Vagina (tissue), 2 donors: ENCODE results near the gene TEDC1. TPM values are rescaled to one million over a fixed set of nuclear protein-coding genes. Genes with fewer than 3 reads are reported as not detected.

ENCODE experiments used
- DNase-seq, 2 donors: peaks; one replicate each; pipeline ENCODE4 v3.0.0-alpha.2; 2017; ENCODE audit errors: extremely low spot score in 2 of 2
- H3K27ac ChIP-seq: fragments of 200-600 bp; sonication (generic); one replicate; pipeline ENCODE4 v1.5.1; 2019
- H3K27me3 ChIP-seq: fragments of 200-600 bp; sonication (generic); one replicate; pipeline ENCODE4 v1.5.1; 2019
- H3K36me3 ChIP-seq, 2 donors: fragments of 200-600 bp; sonication (generic); one replicate each; pipeline ENCODE4 v1.5.1; 2017 to 2019
- H3K4me1 ChIP-seq: fragments of 200-600 bp; sonication (generic); one replicate; pipeline ENCODE4 v1.5.1; 2019
- H3K4me3 ChIP-seq, 2 donors: fragments of 200-600 bp; sonication (generic); 1 replicate in 1 of 2; 2 replicates in 1 of 2; pipeline ENCODE4 v1.5.1; 2016 to 2019
- H3K9me3 ChIP-seq: fragments of 200-600 bp; sonication (generic); one replicate; pipeline ENCODE4 v1.5.1; 2019
- POLR2A ChIP-seq, 2 donors: fragments of 450-650 bp; IDR thresholded peaks; one replicate each; pipeline ENCODE4 v1.6.1; 2017; ENCODE audit warnings: antibody characterized with exemption in 2 of 2, mild to moderate bottlenecking in 2 of 2, moderate library complexity in 2 of 2
- POLR2AphosphoS5 ChIP-seq, 2 donors: sonication (generic); formaldehyde crosslinking; IDR thresholded peaks; one replicate each; pipeline ENCODE4 v1.9.0; 2017; ENCODE audit warnings: antibody characterized with exemption in 2 of 2, mild to moderate bottlenecking in 2 of 2, low read depth in 1 of 2; ENCODE audit not compliant: insufficient read depth in 1 of 2
- intact Hi-C: fragments of 100-400 bp; cut with DNase I; formaldehyde crosslinking; loops from one replicate; pipeline ENCODE4 v1.15.1; 2023
- total RNA-seq: library from RNA; depleted of rRNA; stranded (reverse); fragments of >200 nt; gene quantifications from one replicate; pipeline ENCODE4 v1.2.3, GENCODE V29; 2016
- TF ChIP-seq, protein P1 (sequence below), 3 experiments: fragments of 450-650 bp in 2 of 3; fragments of 200-600 bp in 1 of 3; sonication (generic) in 1 of 3; IDR thresholded peaks; one replicate each; pipeline ENCODE4 v1.5.1; 2017 to 2019; ENCODE audit warnings: antibody characterized with exemption in 3 of 3, mild to moderate bottlenecking in 2 of 3, moderate library complexity in 2 of 3

The TEDC1 gene
- total RNA-seq, 1 donor from 2014 or later: 5.9 TPM

DNA sequence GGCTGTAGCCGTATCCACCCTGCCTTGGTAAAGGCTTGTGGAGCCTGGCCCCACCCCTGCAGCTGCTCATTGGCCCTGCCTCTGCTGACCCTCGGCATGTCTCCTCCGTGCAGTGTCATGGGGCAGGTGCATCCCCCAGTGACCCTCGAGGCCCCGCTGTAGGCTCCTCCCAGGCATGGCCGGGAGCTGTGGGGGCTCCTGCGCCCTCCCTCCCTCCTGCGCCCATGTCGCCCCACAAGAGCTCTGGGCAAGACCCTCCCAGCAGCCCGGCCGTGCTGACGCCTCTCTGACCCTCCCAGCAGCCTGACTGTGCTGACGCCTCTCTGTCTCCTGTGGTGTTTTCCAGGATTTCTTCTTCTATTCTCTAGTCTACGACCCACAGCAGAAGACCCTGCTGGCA is 37.2 kb upstream of the TEDC1 start:
- intact Hi-C loops: no loop called here
- TF ChIP-seq, protein P1, sequence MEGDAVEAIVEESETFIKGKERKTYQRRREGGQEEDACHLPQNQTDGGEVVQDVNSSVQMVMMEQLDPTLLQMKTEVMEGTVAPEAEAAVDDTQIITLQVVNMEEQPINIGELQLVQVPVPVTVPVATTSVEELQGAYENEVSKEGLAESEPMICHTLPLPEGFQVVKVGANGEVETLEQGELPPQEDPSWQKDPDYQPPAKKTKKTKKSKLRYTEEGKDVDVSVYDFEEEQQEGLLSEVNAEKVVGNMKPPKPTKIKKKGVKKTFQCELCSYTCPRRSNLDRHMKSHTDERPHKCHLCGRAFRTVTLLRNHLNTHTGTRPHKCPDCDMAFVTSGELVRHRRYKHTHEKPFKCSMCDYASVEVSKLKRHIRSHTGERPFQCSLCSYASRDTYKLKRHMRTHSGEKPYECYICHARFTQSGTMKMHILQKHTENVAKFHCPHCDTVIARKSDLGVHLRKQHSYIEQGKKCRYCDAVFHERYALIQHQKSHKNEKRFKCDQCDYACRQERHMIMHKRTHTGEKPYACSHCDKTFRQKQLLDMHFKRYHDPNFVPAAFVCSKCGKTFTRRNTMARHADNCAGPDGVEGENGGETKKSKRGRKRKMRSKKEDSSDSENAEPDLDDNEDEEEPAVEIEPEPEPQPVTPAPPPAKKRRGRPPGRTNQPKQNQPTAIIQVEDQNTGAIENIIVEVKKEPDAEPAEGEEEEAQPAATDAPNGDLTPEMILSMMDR (IDR thresholded peaks at IDR 0.05): no peak
- TF ChIP-seq POLR2A (IDR thresholded peaks at IDR 0.05) (no peak), POLR2AphosphoS5 (IDR thresholded peaks at IDR 0.05; ENCODE audit: insufficient read depth in 1 of 2, low read depth in 1 of 2) (no peak)

DNA sequence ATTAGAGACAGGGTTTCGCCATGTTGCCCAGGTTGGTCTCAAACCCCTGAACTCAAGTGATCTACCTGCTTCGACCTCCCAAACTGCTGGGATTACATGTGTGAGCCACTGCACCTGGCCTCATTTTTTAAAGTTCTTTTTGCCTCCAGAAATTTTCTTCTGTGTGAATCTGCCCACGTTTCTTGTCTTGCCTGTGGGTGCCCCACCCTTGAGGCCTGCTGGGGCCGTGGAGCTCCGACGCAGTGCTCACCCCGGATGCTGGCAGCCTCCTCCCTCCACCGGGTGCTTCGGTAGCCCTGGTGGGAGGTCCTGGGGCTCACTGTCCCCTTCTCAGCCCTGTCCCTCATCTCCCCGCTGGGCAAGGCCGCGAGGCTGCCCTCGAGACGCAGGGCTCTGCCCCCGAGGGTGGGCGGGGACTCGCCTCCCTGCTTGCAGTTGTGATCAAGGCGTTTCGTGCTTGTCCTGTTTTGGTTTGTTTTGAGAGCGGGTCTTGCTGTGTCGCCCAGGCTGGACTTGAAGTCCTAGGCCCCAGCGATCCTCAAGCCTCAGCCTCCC is 35.9 kb upstream of the TEDC1 start:
- Histone ChIP-seq H3K27me3 (no peaks in the 10 kb centered on the region), H3K9me3 (no peaks in the 10 kb centered on the region), H3K36me3 (peaks cover 0 to 48% of the 10 kb centered on the region in 2 donors), H3K4me3 (no peak overlapping the region), H3K4me1 (no peaks in the 10 kb centered on the region), H3K27ac (no peak overlapping the region)
- no peak for DNase-seq
- intact Hi-C loops: no loop called here
- TF ChIP-seq POLR2A (IDR thresholded peaks at IDR 0.05) (no peak), POLR2AphosphoS5 (IDR thresholded peaks at IDR 0.05; ENCODE audit: insufficient read depth in 1 of 2, low read depth in 1 of 2) (no peak)
- TF ChIP-seq, protein P1 (IDR thresholded peaks at IDR 0.05): no peak

More for the DNA sequence above, 37.2 kb upstream of the TEDC1 start:
- no peak for DNase-seq
- no peaks in the 10 kb centered on the region for H3K27me3 ChIP-seq
- H3K9me3 ChIP-seq: no peaks in the 10 kb centered on the region
- H3K27ac ChIP-seq: no peak overlapping the region
- H3K4me1 ChIP-seq: peaks cover 5% of the 10 kb centered on the region
- no peak overlapping the region for H3K4me3 ChIP-seq
- peaks cover 0 to 52% of the 10 kb centered on the region in 2 donors for H3K36me3 ChIP-seq

DNA sequence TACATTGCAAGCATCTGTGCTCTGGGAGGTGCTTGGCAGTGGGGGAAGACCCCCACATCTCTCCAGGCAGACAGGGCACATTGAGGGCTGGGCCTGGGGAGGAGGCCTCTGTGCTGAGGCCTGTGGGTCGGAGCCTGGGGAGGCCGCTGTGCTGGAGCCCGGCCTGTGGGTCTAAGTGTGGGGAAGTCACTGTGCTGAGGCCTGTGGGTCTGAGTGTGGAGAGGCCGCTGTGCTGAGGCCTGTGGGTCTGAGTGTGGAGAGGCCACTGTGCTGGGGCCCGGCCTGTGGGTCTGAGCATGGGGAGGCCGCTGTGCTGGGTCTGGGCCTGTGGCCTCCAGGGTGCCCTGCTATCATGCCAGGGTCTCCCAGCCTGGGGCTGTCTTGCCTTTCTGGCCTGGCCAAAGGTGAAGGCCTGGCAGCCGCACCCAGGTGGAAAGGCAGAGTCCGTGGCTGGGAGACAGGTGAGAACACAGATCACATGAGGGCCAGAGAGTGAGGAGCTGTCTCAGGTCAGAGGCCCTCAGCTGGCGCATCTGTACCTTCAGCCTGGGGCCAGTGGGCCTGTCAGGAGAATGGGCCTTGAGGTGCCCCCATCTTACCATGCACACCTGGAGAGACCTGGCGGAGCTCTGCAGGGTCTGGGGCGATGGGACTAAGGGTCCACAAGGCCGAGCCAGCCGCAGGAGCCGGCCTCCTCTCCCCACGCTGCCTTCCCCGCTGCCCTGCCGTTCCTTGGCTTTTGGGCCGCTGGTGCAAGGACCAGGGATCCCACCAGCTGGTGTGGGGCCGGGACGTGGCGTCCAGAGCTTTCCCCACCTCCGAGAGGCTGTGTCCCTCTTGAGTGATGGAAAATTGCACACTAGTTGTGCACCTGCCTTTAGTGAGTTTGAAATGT is 35.0 kb upstream of the TEDC1 start:
- no peak for DNase-seq
- no peak overlapping the region for H3K27ac ChIP-seq
- peaks cover 0 to 48% of the 10 kb centered on the region in 2 donors for H3K36me3 ChIP-seq
- H3K4me3 ChIP-seq: no peak overlapping the region
- no peaks in the 10 kb centered on the region for H3K4me1 ChIP-seq
- no peaks in the 10 kb centered on the region for H3K27me3 ChIP-seq
- H3K9me3 ChIP-seq: no peaks in the 10 kb centered on the region
- intact Hi-C loops: no loop called here
- TF ChIP-seq POLR2A (IDR thresholded peaks at IDR 0.05) (no peak), POLR2AphosphoS5 (IDR thresholded peaks at IDR 0.05; ENCODE audit: insufficient read depth in 1 of 2, low read depth in 1 of 2) (no peak)
- TF ChIP-seq, protein P1 (IDR thresholded peaks at IDR 0.05): no peak

DNA sequence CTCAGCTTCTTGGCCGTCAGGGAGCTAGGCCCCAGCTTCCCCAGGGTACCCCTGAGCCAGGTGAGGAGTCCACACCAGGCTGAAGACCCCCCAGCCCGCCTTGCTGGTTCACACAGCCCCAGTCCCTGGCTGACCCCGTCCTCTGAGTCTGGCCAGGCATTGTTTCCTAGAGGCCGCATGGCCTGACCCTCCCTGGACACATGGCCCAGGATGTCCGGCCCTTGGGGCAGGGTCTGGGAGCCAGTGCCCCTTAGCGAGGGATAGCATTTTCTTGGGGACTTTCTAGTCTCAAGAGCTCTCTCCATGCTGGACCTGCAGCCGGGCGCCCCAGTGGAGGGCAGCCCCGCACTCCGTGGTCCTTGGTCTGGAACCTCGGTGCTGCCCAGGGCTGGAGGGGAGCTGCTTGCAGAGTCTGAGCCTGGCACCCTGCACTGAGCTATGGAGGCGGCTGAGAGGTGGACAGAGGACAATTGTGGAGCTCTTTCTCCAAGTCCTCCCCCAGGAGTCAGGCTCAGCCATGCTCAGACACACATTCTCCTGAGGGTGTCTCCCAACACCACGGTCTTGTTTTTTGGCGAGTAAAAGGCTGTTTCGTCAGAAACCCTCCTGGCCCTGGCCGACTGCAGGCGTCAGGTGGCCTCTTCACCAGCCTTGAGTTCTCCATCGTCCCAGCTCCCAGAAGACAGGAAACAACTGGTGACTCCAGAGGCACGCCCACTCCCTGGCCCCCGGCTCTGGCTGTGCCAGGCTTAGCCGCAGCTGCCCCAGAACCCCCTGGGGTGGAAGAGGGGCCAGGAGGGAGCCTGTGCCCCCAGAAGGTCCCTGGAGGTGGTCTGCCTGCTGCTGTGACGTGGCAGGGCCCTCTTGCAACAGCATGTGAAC is 34.1 kb upstream of the TEDC1 start:
- Histone ChIP-seq H3K4me1 (no peaks in the 10 kb centered on the region), H3K27ac (no peak overlapping the region), H3K9me3 (no peaks in the 10 kb centered on the region), H3K36me3 (peaks cover 0 to 47% of the 10 kb centered on the region in 2 donors), H3K27me3 (no peaks in the 10 kb centered on the region), H3K4me3 (no peak overlapping the region)
- TF ChIP-seq POLR2AphosphoS5 (IDR thresholded peaks at IDR 0.05; ENCODE audit: insufficient read depth in 1 of 2, low read depth in 1 of 2): no peak
- DNase-seq: no peak
- intact Hi-C loops: no loop called here

DNA sequence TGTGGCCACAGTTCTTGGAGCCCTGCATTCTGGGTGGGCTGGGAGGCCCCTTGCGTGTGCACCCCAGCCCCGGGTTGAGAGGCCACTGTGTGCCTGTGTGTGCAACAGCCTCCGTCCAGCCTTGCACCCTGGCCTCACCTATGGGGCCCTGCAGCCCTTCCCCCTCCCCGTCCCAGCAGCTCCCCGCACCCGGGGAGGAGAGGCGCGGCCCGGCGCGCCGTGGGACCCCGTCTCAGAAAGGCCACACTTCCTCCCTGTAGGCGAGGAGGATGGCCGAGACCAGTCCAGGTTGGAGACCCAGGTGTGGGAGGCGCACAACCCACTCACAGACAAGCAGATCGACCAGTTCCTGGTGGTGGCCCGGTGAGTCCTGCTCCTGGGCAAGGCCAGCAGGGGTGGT is 33.0 kb upstream of the TEDC1 start:
- intact Hi-C loops: no loop called here
- H3K36me3 ChIP-seq: peaks cover 0 to 43% of the 10 kb centered on the region in 2 donors
- no peaks in the 10 kb centered on the region for H3K4me1 ChIP-seq
- DNase-seq: no peak
- H3K27ac ChIP-seq: no peak overlapping the region
- H3K4me3 ChIP-seq: no peak overlapping the region
- H3K9me3 ChIP-seq: no peaks in the 10 kb centered on the region
- no peaks in the 10 kb centered on the region for H3K27me3 ChIP-seq
- TF ChIP-seq, protein P1 (IDR thresholded peaks at IDR 0.05): no peak
- TF ChIP-seq POLR2A (IDR thresholded peaks at IDR 0.05): no peak
- TF ChIP-seq POLR2AphosphoS5 (IDR thresholded peaks at IDR 0.05; ENCODE audit: insufficient read depth in 1 of 2, low read depth in 1 of 2): no peak
